ENCODE data around the gene SLC16A5. TPM values are rescaled to one million over a fixed set of nuclear protein-coding genes. Genes with fewer than 3 reads are reported as not detected.

SLC16A5 gene
- total RNA-seq, 2 experiments from 2014 or later = not detected

GRCh38 chr17:75091855-75092327 is 4.1 kb downstream of the SLC16A5 start:
- no peak overlapping the region for H3K4me3 ChIP-seq (ENCODE audit: low read depth, low read length, poor library complexity, severe bottlenecking)
- POLR2A ChIA-PET = interaction anchor here (0.7 kb wide), 1 partner anchor 15 kb away, joined by 4 read pairs; no protein-coding TSS in a partner anchor
- intact Hi-C loops (cut with micrococcal nuclease; ENCODE audit: unreplicated experiment) = no loop called here
- H3K36me3 ChIP-seq (ENCODE audit: insufficient read depth, low read length) = no peaks in the 10 kb centered on the region
- no peaks in the 10 kb centered on the region for H3K79me2 ChIP-seq (ENCODE audit: insufficient read depth, low read depth, low read length)
- DNase-seq (ENCODE audit: low spot score) = no peak
- H3K4me2 ChIP-seq (ENCODE audit: low read length) = no peak overlapping the region
- no peak for TF ChIP-seq CTCF (conservative IDR thresholded peaks at IDR 0.05; ENCODE audit: low read length)
- no peak for TF ChIP-seq EZH2phosphoT487 (IDR thresholded peaks at IDR 0.05; ENCODE audit: borderline replicate concordance, low read depth, low read length)
- H2AFZ ChIP-seq (ENCODE audit: low read length) = no peak overlapping the region
- peaks cover 19% of the 10 kb centered on the region for H3K4me1 ChIP-seq (ENCODE audit: insufficient read depth, low read length, poor library complexity, severe bottlenecking)
- BruUV-seq (replicated peaks) = no TSS peak
- no peaks in the 10 kb centered on the region for H3K9me2 ChIP-seq (ENCODE audit: insufficient read depth, low read length)
- no peaks in the 10 kb centered on the region for H4K20me1 ChIP-seq (ENCODE audit: insufficient read depth, low read length)
- no peaks in the 10 kb centered on the region for H3K9me3 ChIP-seq (ENCODE audit: low read length)
- H3K27ac ChIP-seq (ENCODE audit: low read depth, low read length, poor library complexity, severe bottlenecking) = no peak overlapping the region
- CTCF ChIA-PET (ENCODE audit: unreplicated experiment) = no interaction called here

- intact Hi-C loops (cut with micrococcal nuclease; ENCODE audit: unreplicated experiment) = no loop called here
- H3K79me2 ChIP-seq (ENCODE audit: insufficient read depth, low read depth, low read length) = no peaks in the 10 kb centered on the region
- H3K4me2 ChIP-seq (ENCODE audit: low read length) = no peak overlapping the region
Observed at GRCh38 chr17:75093548-75094158, 5.9 kb downstream of the SLC16A5 start.

More at GRCh38 chr17:75093548-75094158, 5.9 kb downstream of the SLC16A5 start:
- POLR2A ChIA-PET = interaction anchor here (0.6 kb wide), 1 partner anchor 133 kb away, joined by 3 read pairs; no protein-coding TSS in a partner anchor
- no peaks in the 10 kb centered on the region for H4K20me1 ChIP-seq (ENCODE audit: insufficient read depth, low read length)
- no peaks in the 10 kb centered on the region for H3K9me2 ChIP-seq (ENCODE audit: insufficient read depth, low read length)
- H3K4me3 ChIP-seq (ENCODE audit: low read depth, low read length, poor library complexity, severe bottlenecking) = no peak overlapping the region
- no TSS peak for BruUV-seq (replicated peaks)
- no peak overlapping the region for H2AFZ ChIP-seq (ENCODE audit: low read length)
- no peaks in the 10 kb centered on the region for H3K9me3 ChIP-seq (ENCODE audit: low read length)
- no peak for TF ChIP-seq CTCF (conservative IDR thresholded peaks at IDR 0.05; ENCODE audit: low read length)
- TF ChIP-seq EZH2phosphoT487 (IDR thresholded peaks at IDR 0.05; ENCODE audit: borderline replicate concordance, low read depth, low read length) = no peak
- H3K36me3 ChIP-seq (ENCODE audit: insufficient read depth, low read length) = no peaks in the 10 kb centered on the region
- H3K4me1 ChIP-seq (ENCODE audit: insufficient read depth, low read length, poor library complexity, severe bottlenecking) = peaks cover 13% of the 10 kb centered on the region
- DNase-seq (ENCODE audit: low spot score) = no peak
- CTCF ChIA-PET (ENCODE audit: unreplicated experiment) = no interaction called here
- H3K27ac ChIP-seq (ENCODE audit: low read depth, low read length, poor library complexity, severe bottlenecking) = no peak overlapping the region

Measured in OCI-LY7 (cell line).